ENCODE measurements around the gene GPR39. TPM values are rescaled to one million over a fixed set of nuclear protein-coding genes. Genes with fewer than 3 reads are reported as not detected.

GPR39 gene
- total RNA-seq, 4 donors from 2014 or later = 0.15 TPM; not detected in 3

GRCh38 chr2:132593171-132593570 lies 176.6 kb downstream of the GPR39 start:
- no peaks in the 10 kb centered on the region for H3K36me3 ChIP-seq
- no peaks in the 10 kb centered on the region for H3K4me1 ChIP-seq
- H3K4me3 ChIP-seq = no peak overlapping the region
- in situ Hi-C loops (cut with MboI; ENCODE audit: low sequenced_read_pairs in 4 of 4) (no loop called here), intact Hi-C loops (cut with DNase I; ENCODE audit: low total_unique reads) (no loop called here)
- no peak for TF ChIP-seq POLR2A (IDR thresholded peaks at IDR 0.05)
- no peak for TF ChIP-seq CTCF (IDR thresholded peaks at IDR 0.05 in 4 of 5, conservative IDR thresholded peaks at IDR 0.05 in 1 of 5)
- H3K27ac ChIP-seq = no peak overlapping the region
- no peaks in the 10 kb centered on the region for H3K9me3 ChIP-seq
- H3K27me3 ChIP-seq = no peaks in the 10 kb centered on the region
- DNase-seq = no peak
- ATAC-seq = no peak

GRCh38 chr2:132595186-132595585 lies 178.6 kb downstream of the GPR39 start:
- H3K9me3 ChIP-seq = no peaks in the 10 kb centered on the region
- intact Hi-C loops (cut with DNase I; ENCODE audit: low total_unique reads) = no loop called here
- no peak overlapping the region for H3K4me3 ChIP-seq
- ATAC-seq (no peak), DNase-seq (no peak)
- no peaks in the 10 kb centered on the region for H3K36me3 ChIP-seq
- no peak for TF ChIP-seq CTCF (IDR thresholded peaks at IDR 0.05 in 4 of 5, conservative IDR thresholded peaks at IDR 0.05 in 1 of 5)
- no peak for TF ChIP-seq POLR2A (IDR thresholded peaks at IDR 0.05)
- no peaks in the 10 kb centered on the region for H3K4me1 ChIP-seq
- no peaks in the 10 kb centered on the region for H3K27me3 ChIP-seq
- no peak overlapping the region for H3K27ac ChIP-seq
- in situ Hi-C loops (cut with MboI; ENCODE audit: low sequenced_read_pairs in 4 of 4) = no loop called here

- H3K27me3 ChIP-seq = no peaks in the 10 kb centered on the region
- ATAC-seq (no peak), DNase-seq (no peak)
- H3K36me3 ChIP-seq = no peaks in the 10 kb centered on the region
- H3K27ac ChIP-seq = no peak overlapping the region
- no peak for TF ChIP-seq CTCF (IDR thresholded peaks at IDR 0.05 in 4 of 5, conservative IDR thresholded peaks at IDR 0.05 in 1 of 5)
- no peak for TF ChIP-seq POLR2A (IDR thresholded peaks at IDR 0.05)
- intact Hi-C loops (cut with DNase I; ENCODE audit: low total_unique reads) (no loop called here), in situ Hi-C loops (cut with MboI; ENCODE audit: low sequenced_read_pairs in 4 of 4) (no loop called here)
- no peaks in the 10 kb centered on the region for H3K4me1 ChIP-seq
- no peaks in the 10 kb centered on the region for H3K9me3 ChIP-seq
- H3K4me3 ChIP-seq = no peak overlapping the region
Observed at GRCh38 chr2:132595693-132596092, 179.1 kb downstream of the GPR39 start.

- intact Hi-C loops (cut with DNase I; ENCODE audit: low total_unique reads) = no loop called here
- Histone ChIP-seq H3K27me3 (no peaks in the 10 kb centered on the region), H3K27ac (no peak overlapping the region), H3K9me3 (no peaks in the 10 kb centered on the region), H3K4me3 (no peak overlapping the region), H3K4me1 (no peaks in the 10 kb centered on the region), H3K36me3 (no peaks in the 10 kb centered on the region)
- ATAC-seq = no peak
- TF ChIP-seq CTCF (IDR thresholded peaks at IDR 0.05 in 4 of 5, conservative IDR thresholded peaks at IDR 0.05 in 1 of 5) (no peak), POLR2A (IDR thresholded peaks at IDR 0.05) (no peak)
- no peak for DNase-seq
- in situ Hi-C loops (cut with MboI; ENCODE audit: low sequenced_read_pairs in 4 of 4) = no loop called here
Observed at GRCh38 chr2:132597166-132597565, 180.6 kb downstream of the GPR39 start.

GRCh38 chr2:132597831-132598230 lies 181.2 kb downstream of the GPR39 start:
- DNase-seq = no peak
- H3K27me3 ChIP-seq = no peaks in the 10 kb centered on the region

More at GRCh38 chr2:132597831-132598230, 181.2 kb downstream of the GPR39 start:
- in situ Hi-C loops (cut with MboI; ENCODE audit: low sequenced_read_pairs in 4 of 4) (no loop called here), intact Hi-C loops (cut with DNase I; ENCODE audit: low total_unique reads) (no loop called here)
- no peaks in the 10 kb centered on the region for H3K36me3 ChIP-seq
- no peak for ATAC-seq
- no peak for TF ChIP-seq POLR2A (IDR thresholded peaks at IDR 0.05)
- TF ChIP-seq CTCF (IDR thresholded peaks at IDR 0.05 in 4 of 5, conservative IDR thresholded peaks at IDR 0.05 in 1 of 5) = no peak
- H3K4me3 ChIP-seq = no peak overlapping the region
- no peak overlapping the region for H3K27ac ChIP-seq
- H3K9me3 ChIP-seq = no peaks in the 10 kb centered on the region
- no peaks in the 10 kb centered on the region for H3K4me1 ChIP-seq

Data from gastrocnemius medialis (tissue), 4 donors.